ENCODE measurements around the gene MBTPS2.
"Not testable (repeated sequence)": the region's sequence is repeated elsewhere in the genome, so short reads cannot be mapped to it uniquely, and the experiment has no call there.

MBTPS2 gene

GRCh38 chrX:21839334-21840192 is at the start of gene MBTPS2:
Gene MBTPS2 (plus strand): TSS chrX:21839617. CDS start chrX:21839735, 118 bp downstream.
- DNase-seq (ENCODE audit: low read depth in 2 of 2) = peak; percentile 62 to 75

- no peak for DNase-seq (ENCODE audit: low read depth in 2 of 2)
Measured at GRCh38 chrX:21798677-21799219, 40.7 kb upstream of the MBTPS2 start.

GRCh38 chrX:21799767-21800166 is 39.6 kb upstream of the MBTPS2 start:
- no peak for DNase-seq (ENCODE audit: low read depth in 2 of 2)

GRCh38 chrX:21800344-21800770 is 39.1 kb upstream of the MBTPS2 start:
- DNase-seq (ENCODE audit: low read depth in 2 of 2) = no peak

GRCh38 chrX:21802054-21802670 is 37.3 kb upstream of the MBTPS2 start:
- DNase-seq (ENCODE audit: low read depth in 2 of 2) = no peak

GRCh38 chrX:21802839-21803238 is 36.6 kb upstream of the MBTPS2 start:
- DNase-seq (ENCODE audit: low read depth in 2 of 2) = no peak

GRCh38 chrX:21806691-21807090 is 32.7 kb upstream of the MBTPS2 start:
- no peak for DNase-seq (ENCODE audit: low read depth in 2 of 2)

GRCh38 chrX:21811832-21812231 is 27.6 kb upstream of the MBTPS2 start:
- no peak for DNase-seq (ENCODE audit: low read depth in 2 of 2)

- no peak for DNase-seq (ENCODE audit: low read depth in 2 of 2)
Measured at GRCh38 chrX:21812628-21813027, 26.8 kb upstream of the MBTPS2 start.

GRCh38 chrX:21813612-21814368 is 25.6 kb upstream of the MBTPS2 start:
- DNase-seq (ENCODE audit: low read depth in 2 of 2) = no peak

- DNase-seq (ENCODE audit: low read depth in 2 of 2) = no peak
Measured at GRCh38 chrX:21816136-21816535, 23.3 kb upstream of the MBTPS2 start.

GRCh38 chrX:21820170-21820569 is 19.2 kb upstream of the MBTPS2 start:
- not testable (repeated sequence) for DNase-seq (ENCODE audit: low read depth in 2 of 2)

GRCh38 chrX:21821875-21822274 is 17.5 kb upstream of the MBTPS2 start:
- no peak for DNase-seq (ENCODE audit: low read depth in 2 of 2)

- no peak for DNase-seq (ENCODE audit: low read depth in 2 of 2)
Measured at GRCh38 chrX:21831496-21831895, 7.9 kb upstream of the MBTPS2 start.

- no peak for DNase-seq (ENCODE audit: low read depth in 2 of 2)
Measured at GRCh38 chrX:21837056-21837455, 2.4 kb upstream of the MBTPS2 start.

GRCh38 chrX:21838937-21839333 is 482 bp upstream of the MBTPS2 start:
- no peak for DNase-seq (ENCODE audit: low read depth in 2 of 2)

GRCh38 chrX:21840193-21840545 is 752 bp downstream of the MBTPS2 start:
- no peak for DNase-seq (ENCODE audit: low read depth in 2 of 2)

GRCh38 chrX:21843179-21843578 is 3.8 kb downstream of the MBTPS2 start:
- DNase-seq (ENCODE audit: low read depth in 2 of 2) = no peak

- DNase-seq (ENCODE audit: low read depth in 2 of 2) = no peak
Measured at GRCh38 chrX:21845096-21845495, 5.7 kb downstream of the MBTPS2 start.

GRCh38 chrX:21847342-21847741 is 7.9 kb downstream of the MBTPS2 start:
- DNase-seq (ENCODE audit: low read depth in 2 of 2) = no peak

- no peak for DNase-seq (ENCODE audit: low read depth in 2 of 2)
Measured at GRCh38 chrX:21853578-21853977, 14.2 kb downstream of the MBTPS2 start.

- no peak for DNase-seq (ENCODE audit: low read depth in 2 of 2)
Measured at GRCh38 chrX:21855937-21856415, 16.6 kb downstream of the MBTPS2 start, which contains the start of gene YY2. Gene YY2 (plus strand): TSS chrX:21855987. CDS start chrX:21856485, 498 bp downstream.

All from stimulated activated CD4-positive, alpha-beta T cell treated with anti-CD3 and anti-CD28 coated beads, Interleukin-1b, Interleukin-23, amount 100 ng/mL, for 4 hours (primary cell).